ENCODE measurements around the gene SLC18A3.

DNA sequence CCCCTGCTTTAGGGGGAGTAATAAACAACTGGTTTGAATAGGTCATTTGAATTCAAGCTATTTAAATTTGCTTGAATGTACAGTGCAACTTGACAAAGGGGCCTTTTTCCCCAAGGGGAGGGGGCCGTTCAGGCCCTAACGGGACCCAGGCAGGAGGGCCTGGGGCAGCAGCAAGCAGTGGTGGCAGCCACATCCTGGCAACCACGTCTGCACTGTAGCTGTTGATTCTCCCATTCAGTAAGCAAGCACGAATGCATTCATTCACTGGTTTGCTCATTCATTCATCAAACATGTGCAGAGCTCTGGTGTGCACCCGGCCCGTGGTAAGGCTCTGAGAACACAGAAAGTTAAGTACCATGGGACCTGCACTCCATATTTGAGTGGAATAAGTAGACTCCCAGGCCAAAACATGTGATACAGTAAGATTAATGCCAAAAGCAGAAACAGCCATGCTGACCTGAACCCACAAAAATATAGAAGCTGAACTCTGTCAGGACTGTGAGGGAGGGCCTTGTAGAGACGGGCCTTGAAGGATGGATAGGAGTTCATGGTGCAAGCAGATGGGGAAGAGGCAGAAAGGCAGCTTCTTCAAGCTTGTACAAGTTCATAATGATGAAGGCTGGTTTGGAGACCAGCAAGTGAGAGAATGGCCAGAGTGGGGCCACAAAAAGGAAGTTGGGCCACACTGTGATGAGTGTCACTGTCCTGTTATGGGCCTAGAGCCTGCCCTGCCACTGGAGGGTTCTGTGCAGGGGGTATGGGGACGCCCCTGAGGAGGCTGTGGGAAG is 40.0 kb downstream of the SLC18A3 start:
- TF ChIP-seq, protein P1, sequence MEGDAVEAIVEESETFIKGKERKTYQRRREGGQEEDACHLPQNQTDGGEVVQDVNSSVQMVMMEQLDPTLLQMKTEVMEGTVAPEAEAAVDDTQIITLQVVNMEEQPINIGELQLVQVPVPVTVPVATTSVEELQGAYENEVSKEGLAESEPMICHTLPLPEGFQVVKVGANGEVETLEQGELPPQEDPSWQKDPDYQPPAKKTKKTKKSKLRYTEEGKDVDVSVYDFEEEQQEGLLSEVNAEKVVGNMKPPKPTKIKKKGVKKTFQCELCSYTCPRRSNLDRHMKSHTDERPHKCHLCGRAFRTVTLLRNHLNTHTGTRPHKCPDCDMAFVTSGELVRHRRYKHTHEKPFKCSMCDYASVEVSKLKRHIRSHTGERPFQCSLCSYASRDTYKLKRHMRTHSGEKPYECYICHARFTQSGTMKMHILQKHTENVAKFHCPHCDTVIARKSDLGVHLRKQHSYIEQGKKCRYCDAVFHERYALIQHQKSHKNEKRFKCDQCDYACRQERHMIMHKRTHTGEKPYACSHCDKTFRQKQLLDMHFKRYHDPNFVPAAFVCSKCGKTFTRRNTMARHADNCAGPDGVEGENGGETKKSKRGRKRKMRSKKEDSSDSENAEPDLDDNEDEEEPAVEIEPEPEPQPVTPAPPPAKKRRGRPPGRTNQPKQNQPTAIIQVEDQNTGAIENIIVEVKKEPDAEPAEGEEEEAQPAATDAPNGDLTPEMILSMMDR (conservative IDR thresholded peaks at IDR 0.05; ENCODE audit: low read depth, low read length), result no peak
- no peak for TF ChIP-seq EZH2 (IDR thresholded peaks at IDR 0.05; ENCODE audit: borderline replicate concordance, low read depth, low read length, poor library complexity, severe bottlenecking)

Measured in A673 (cell line).